Stimulated activated CD4-positive, alpha-beta T cell treated with anti-CD3 and anti-CD28 coated beads, Interleukin-2, amount 100 ng/mL, for 4 hours (primary cell): ENCODE measurements around the gene MYL4.
"Not testable (repeated sequence)": the region's sequence is repeated elsewhere in the genome, so short reads cannot be mapped to it uniquely, and the experiment has no call there.

Source experiments
- DNase-seq: peaks from one replicate; pipeline ENCODE4 v3.0.0-alpha.2; 2020; ENCODE audit warnings: low read depth

The MYL4 gene

DNA sequence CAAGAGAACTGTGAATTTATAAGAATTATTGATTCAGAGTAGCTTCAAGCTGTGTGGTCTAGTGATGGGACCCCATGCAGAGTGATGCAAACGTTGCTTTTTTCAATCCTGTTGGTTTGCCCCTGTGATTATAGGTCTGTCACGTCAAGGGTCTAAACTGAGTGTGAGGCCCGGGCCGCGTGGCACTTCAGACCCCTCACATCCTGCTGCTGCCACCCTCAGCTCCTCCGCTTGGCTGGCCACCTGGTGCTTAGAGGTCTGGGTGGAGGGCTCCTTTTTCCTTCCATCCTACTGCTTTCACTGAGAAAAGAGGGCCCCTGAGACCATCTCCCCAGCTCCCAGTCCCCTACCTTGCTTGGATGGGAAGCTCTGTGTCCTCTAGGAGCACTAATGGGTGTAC is 12.0 kb downstream of the MYL4 start:
- DNase-seq: no peak

DNA sequence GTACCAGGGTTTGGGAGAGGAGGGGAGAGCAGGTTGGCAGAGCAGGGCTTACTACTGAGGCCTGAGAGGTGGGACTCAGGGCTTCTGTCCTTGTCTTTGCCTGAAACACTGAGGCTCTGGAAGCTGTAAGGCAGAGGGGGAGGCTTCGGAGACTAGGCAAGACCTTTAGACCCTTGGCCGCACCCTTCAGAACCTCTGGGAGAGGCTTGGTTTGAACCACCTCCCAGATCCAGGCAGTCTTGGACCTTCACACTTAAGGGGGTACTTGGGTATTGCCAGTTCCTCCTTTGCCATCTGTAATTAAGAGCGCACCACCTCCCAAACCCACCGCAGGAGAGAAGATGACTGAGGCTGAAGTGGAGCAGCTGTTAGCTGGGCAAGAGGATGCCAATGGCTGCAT is 12.9 kb downstream of the MYL4 start:
- DNase-seq: no peak

DNA sequence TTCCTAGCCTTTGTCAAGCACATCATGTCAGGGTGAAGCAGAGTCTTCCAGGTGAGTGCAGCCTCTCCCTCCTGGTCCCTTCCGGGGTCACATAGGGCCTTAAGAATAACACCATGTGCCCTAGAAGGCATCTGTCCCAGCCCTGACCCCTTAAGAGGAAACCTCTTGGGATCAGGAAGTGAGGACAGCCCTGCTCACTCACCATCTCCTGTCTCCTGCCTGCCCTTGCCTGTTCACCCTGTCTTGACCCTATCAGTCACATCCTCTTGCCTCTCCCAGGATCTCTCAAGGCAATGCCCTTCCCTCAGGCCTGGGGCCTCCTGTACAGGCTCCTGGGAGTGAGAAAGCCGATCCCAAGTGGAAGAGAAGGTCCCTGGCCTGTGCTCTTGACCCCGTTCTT is 13.9 kb downstream of the MYL4 start:
- DNase-seq: no peak

DNA sequence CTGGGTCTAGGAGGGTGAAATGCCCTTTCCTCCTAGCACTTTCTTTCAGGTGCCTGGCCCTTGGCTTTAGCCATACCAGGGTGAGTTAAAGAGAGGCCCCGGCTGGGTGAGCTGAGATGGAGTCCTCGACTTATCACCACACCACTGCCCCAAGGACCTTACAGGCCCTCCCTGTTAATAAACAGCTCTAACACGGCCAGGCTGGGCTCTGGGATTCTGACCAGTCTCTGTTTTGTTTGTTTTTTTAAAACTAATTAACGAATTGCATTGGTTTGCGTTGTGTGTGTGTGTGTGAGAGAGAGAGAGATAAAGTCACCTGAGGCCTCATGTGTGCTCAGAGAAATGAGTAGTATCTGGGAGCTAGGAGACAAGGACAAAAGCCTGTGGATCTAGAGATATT is 14.3 kb downstream of the MYL4 start:
- no peak for DNase-seq

DNA sequence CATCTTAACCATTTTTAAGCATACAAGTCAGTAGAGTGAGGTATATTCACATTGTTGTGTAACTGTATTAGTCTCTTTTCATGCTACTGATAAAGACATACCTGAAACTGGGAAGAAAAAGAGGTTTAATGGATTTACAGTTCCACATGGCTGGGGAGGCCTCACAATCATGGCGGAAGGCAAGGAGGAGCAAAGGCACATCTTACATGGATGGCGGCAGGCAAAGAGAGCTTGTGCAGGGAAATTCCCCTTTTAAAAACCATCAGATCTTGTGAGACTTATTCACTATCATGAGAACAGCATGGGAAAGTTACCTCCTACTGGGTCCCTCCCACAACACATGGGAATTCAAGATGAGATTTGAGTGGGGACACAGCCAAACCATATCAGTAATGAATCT is 14.9 kb downstream of the MYL4 start:
- DNase-seq: not testable (repeated sequence)

DNA sequence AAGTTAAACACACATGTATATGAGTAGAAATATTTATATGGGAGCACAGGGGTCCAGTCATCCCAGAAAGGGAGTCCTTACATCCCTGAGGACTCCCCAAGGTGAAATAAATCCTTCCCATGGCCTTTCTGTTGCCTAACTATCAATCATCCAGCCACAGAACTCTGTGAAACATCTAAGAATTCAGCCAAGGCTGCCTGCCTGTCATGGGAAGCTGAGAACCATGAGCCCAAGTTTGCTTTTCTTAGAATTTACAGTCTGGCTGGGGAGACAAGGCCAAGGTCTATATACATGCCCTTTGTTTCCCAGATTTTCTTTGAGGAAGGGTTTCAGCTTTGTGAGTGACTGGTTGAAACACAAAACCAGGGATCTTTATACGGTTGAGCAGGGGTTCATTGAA is 15.8 kb downstream of the MYL4 start:
- no peak for DNase-seq

DNA sequence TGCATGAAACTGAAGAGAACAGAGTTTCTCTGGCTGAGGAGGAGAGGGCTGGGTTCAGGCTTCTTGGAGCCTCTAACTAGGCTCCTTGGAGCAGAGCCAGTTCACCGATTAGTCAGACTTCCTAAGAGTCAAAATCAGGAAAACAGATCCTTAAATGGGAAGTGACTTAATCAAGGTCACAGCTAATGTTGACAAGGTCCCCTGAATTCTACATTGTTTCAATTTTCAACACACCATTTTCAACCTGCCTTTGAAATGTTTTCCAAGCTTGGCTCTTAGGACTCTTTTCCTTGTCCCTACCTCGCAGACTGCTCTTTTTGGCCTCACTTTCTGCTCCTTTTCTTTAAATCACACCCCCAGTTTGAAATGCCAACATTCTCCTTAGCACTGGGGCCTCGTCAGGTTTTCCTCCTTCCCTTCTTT is 16.3 kb downstream of the MYL4 start:
- DNase-seq: no peak

DNA sequence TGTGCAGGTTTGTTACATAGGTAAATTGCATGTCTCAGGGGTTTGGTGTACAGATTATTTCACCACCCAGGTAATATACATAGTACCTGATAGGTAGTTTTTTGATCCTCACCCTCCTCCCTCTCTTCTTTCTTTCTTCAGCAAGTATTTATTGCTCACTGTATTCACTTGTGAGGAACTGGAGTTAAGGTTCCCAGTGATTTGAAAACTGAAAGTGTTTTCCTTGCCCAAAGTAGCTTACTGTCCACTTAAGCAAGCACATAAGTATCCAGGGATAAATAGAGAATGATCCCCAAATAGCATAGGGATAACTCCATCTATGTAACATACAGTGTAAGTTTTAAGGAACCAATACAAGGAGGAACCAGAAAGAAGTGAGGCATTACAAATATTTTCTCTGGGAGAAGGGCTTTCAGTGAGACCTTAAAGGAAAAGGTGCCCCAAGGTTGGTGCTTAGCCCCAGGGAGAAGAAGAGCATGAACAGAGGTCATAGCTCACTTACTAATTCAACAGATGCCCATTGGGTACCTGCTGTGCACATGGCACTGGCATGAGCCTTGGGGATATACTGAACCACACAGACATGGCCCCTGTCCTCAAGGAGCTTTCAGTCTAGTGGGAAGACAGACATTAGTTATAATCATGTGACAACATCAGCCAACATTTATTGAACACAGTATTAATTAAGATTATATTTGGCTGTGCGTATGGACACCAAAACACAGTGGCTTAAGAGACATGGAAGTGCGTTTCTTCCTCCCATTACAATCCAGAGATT is 17.0 kb downstream of the MYL4 start:
- no peak for DNase-seq

DNA sequence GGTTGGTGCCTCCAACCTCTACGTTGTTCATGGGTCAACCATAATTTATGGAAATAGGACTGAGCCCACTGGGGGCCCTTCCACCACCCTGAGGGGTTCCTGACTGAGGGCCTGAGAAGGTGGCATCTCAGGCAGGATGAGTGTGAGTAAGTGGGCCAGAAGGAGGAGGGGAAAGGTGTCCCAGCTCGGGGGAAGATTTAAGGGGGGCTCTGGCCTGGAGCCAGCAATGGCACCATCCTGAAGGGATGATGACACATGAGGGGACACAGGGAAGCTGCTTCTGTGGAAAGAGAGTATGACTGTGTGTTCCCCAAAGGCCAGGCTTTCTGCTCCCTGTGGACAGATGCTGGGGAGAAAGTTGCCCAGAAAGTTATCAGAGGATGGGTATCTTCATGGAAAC is 18.7 kb downstream of the MYL4 start:
- no peak for DNase-seq

DNA sequence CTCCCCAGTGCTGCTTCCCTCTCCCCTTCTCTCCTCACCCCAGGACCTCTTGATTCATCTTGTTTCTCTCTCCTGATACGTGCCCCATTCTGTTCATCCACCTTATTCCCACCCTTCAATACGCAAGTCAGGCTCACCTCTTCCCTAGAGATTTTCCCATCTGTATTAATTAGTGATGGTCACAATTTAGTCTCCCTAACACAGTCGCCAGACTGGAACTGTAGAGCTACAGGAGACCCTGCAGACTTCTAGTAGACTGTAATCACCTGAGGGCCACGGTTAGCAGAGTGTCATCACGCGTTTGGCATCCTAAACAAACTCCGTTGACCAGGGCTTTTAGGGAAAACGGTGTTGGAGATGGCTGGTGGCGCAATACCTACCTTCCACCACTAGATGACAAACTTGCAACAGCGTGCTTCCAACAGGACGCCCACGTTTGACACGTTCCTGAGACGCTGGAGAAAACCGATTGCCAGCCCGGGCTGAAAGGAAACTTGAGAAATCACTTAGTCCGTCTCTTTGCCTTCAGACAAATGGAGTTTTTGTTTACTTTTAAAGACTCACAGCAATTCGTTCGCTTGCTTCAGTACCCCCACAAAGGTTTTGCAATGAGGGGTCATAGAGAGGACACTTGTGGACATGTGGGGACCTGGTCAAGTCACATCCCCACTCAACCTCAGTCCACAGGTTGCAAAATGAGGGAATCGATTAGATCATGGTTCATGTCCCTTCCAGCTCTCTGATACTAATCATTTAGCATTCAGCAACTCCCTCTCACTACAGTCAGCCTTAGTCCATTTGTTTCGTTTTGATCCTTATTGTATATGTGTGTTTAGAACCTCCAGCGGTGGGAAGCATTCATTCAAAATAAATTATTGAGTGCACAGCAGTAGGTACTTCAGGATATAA is 20.6 kb downstream of the MYL4 start:
- DNase-seq: peak; percentile 75

DNA sequence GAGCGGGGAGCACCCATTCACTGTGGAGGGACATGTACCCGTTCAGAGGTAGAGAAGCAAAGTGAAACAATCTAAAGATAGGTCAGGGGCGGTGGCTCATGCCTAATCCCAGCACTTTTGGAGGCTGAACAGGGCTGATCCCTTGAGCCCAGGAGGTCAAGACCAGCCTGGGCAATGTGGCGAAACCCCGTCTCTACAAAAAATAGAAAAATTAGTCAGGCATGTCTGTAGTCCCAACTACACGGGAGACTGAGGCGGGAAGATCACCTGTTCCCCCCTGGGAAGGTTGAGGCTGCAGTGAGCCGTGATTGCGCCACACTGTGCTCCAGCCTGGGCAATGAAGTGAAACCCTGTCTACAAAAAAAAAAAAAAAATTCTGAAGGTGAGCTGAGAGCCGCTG is 21.7 kb downstream of the MYL4 start:
- DNase-seq: no peak

DNA sequence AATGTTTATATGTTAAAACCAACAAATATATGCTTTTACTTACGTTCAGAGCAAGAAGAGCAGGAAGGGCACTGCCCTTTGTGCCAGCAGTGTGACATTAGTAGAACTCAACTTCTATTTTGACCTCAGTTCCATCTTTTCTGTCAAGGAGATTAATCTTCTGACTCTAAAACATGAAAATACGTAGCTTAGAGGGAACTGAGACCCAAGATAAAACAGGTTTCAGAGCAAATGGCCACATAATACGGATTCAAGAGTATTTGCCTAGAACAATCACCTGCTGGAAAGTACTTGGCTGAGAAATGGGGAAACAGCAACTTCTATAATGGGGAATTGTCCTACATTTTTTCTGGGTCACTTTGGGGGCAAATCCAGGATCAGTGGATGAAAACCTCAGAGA is 22.2 kb downstream of the MYL4 start:
- no peak for DNase-seq

DNA sequence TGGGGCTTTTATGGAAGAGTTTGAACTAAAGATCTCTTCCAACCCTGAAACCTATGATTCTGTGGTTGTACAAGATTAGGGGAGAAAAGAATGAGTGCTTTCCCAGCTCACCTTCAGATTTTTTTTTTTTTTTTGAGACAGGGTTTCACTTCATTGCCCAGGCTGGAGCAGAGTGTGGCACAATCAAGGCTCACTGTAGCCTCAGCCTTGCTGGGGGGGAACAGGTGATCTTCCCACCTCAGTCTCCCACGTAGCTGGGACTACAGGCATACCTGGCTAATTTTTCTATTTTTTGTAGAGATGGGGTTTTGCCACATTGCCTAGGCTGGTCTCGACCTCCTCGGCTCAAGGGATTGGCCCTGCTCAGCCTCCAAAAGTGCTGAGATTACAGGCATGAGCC is 22.7 kb downstream of the MYL4 start:
- DNase-seq: no peak

DNA sequence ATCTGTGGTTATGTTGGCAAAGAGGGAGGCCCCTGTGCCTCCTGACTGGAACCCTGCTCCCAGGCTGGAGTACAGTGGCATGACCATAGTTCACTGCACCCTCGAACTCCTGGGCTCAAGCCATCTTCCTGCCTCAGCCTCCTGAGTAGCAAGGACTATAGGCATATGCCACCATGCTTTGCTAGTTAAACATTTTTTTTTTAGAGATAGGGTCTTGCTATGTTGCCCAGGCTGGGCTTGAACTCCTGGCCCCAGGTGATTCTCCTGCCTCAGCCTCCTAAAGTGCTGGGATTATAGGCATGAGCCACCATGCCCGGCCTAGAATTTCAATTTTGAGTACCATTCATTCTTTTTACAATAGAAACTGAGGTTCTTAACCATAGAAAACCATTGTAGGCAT is 23.3 kb downstream of the MYL4 start:
- DNase-seq: no peak

DNA sequence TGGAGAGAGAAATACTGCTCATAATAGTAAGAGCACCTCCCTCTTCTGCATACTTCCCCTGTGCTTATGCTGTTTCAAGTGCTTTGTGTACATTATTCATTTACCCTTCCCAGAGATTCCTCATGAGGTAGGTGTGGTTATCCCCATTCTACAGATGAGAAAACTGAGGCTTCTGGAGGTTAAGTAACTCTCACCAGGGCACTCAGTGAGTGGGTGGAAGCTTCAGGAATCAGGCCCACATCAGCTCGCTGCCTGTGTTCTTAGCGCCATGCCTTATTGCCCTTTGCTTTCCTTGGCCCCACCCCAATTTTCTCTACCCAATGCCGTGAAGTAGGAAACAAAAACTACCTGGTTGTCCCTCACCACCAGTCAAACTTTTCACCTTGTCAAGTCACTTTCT is 26.4 kb downstream of the MYL4 start:
- DNase-seq: no peak

DNA sequence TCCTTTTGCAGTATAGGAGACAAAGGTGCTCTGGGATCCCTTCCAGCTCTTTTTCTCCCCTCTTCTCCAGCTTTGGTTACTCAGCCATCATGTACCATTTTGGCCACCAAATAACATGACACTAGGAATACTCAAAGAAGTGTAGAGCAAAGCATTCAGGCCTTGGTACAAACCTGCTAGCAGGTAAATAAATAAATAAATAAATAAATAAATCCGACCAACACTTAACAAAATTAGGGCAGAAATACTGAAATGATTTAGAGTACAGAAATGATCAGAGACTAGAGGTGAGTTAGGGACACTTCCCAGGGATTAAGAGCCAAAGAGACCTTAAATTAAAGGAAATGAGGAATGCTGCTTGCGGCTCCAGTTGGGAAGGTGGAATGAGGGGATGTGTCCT is 26.8 kb downstream of the MYL4 start:
- no peak for DNase-seq

DNA sequence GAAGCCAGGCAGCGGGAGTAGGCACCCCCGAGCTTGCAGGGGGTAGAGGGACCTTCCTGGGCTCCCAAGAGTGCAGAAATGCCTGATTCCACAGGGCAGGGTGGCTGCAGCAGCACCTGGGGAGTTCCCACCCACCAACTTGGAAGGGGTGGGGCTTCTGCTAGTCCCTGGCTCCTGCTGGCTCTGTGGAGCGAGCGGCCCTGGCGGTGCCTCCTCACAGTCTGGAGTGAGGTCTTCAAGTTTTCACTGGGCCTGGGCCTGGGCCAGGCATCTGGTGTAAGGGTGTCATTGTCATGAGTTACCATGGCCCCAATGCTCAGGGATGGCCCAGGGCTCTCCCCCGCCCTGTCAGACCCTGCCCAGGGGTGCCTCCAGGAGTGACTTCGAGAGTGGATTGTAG is 28.7 kb downstream of the MYL4 start:
- no peak for DNase-seq

DNA sequence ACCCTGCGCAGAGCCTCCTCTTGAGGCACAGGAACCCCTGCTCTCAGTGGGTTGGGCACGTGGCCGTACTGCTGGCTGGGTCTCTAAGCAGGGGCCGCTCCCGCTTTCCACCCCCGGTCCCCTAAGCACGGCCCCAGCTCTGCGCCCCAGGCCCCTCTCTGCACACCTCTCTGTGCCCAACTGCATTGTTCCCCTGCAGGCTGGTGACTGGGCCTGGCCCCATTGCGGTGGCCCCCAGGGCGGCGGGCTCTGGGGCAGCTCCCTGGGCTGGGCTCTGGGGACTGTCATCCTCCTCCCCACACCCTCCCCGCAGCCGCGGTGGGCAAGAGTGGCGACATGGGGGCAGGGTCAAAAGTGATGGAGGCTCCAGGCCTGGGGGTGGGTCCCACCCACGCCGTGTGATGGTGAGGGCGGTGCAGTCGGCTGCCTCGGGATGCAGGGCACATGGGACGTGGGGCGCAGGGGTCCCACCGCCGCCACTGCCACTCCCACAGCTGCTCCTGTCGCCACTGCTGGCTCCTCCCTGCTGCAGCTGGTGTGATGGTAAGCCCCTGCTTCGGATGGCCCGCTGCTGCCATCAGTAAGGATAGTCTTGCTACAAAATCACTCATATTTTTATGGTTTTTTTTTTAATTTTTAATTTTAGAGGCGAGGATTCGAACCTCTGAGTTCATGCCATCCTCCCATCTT is 29.3 kb downstream of the MYL4 start:
- DNase-seq: no peak

DNA sequence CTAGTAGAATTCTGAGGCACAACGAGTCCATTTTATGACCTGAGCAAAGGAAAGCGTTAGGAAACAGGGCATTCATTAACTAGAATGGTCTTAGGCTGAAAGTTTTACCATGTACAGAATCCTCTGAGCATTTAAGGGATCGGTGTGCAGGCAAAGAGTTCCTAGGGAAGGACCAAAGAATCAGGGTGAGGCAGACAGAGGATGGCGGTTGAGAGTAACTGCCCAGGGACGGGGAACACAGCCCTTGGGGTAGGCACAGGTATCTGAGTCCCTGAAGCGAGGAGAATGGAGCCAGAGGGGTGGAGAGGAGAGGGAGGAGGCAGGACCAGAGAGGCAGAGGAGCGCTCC is 30.4 kb downstream of the MYL4 start:
- no peak for DNase-seq

DNA sequence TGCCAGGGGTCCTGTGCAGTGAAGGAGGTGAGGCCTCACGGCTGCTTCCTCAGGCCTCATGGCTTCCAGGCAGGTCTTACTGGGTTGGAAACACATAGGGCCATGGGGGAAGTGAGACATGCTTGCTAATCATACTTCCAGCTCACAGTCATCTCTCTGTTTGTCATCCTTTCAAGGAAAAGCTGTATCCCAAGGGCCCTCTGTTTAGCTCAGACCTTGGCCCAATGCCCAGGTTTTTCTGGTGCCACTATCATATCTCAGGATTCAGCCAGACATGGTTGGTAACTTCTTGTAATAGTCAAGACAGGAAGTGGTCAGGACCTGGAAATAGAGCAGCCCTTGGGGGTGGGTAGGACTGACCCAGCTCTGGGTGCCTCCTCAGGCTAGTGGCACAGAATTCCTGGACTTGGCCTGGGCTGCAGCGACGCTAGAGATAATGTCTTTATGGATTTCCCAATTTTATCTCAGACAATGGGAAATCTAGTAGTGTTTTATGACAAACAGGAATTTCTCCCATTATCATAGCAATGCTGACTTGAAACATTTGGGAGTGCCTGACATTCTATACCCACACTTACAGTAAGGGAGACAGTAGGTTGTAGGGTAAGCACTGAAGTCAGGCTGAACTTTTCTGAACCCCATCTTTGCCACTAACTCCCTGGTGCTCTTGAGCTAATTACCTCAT is 31.0 kb downstream of the MYL4 start:
- DNase-seq: no peak

DNA sequence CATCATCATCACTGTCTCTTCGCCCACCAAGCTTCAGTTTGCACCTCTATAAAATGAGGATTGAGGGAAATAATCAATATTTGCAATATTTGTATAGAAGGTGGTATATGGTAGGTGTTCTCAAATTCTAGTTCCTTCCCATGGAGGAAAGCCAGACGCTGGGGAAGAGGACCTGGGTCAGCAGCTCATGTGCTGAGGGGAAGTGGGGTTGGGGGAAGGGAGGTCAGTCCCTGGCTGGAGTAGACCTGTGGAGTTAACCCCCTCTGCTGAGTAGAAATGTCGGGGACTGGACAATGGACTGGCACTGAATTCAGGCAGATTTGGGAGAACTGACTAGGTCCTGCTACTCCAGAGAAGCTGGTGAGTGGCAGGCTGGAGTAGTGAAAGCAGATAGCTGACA is 31.7 kb downstream of the MYL4 start:
- no peak for DNase-seq

DNA sequence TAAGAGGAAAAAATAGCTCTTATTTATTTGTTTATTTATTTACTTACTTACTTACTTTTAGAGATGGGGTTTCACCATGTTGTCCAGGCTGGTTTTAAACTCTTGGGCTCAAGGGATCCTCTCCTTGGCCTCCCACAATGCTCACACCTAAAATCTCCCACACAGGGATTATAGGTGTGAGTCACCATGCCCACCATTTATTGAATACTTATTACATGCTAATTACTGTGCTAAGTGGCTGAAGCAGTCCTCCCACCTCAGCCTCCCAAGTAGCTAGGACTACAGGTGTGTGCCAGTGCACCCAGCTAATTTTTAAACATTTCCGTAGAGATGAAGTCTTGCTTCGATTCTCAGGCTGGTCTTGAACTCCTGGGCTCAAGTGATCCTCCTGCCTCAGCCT is 33.5 kb downstream of the MYL4 start:
- DNase-seq: no peak
